SU-DHL-6 (cell line): ENCODE measurements around the gene C1QTNF1.

Source experiments
- H2AFZ ChIP-seq: fragments of 200-600 bp; sonication (generic); 2 replicates; pipeline ENCODE4 v1.6.1; 2014; ENCODE audit warnings: low read depth, mild to moderate bottlenecking, moderate library complexity, mixed read lengths, antibody characterized with exemption, low read length; ENCODE audit not compliant: severe bottlenecking
- H3F3A ChIP-seq: fragments of 200-600 bp; shearing (Covaris generic); 2 replicates; pipeline ENCODE4 v1.6.0; 2016; ENCODE audit warnings: antibody characterized with exemption, mild to moderate bottlenecking; ENCODE audit not compliant: insufficient read depth
- H3K27ac ChIP-seq: fragments of 200-600 bp; sonication (generic); 2 replicates; pipeline ENCODE4 v1.5.1; 2016; ENCODE audit warnings: low read depth, mild to moderate bottlenecking, low read length, moderate library complexity, mixed read lengths
- H3K27me3 ChIP-seq: fragments of 200-600 bp; sonication (generic), shearing (Covaris generic); 2 replicates; pipeline ENCODE4 v1.6.0; 2014; ENCODE audit warnings: mild to moderate bottlenecking, low read length
- H3K36me3 ChIP-seq: fragments of 200-600 bp; sonication (generic); 2 replicates; pipeline ENCODE4 v1.6.1; 2014; ENCODE audit warnings: mild to moderate bottlenecking, low read length, mixed read lengths
- H3K4me2 ChIP-seq: fragments of 300-600, 200-600 bp; shearing (Covaris generic), sonication (generic); 2 replicates; pipeline ENCODE4 v1.6.0; 2014; ENCODE audit warnings: low read length, low read depth, mild to moderate bottlenecking; ENCODE audit not compliant: poor library complexity, severe bottlenecking
- H3K4me3 ChIP-seq: fragments of 200-600 bp; sonication (generic); 2 replicates; pipeline ENCODE4 v1.5.1; 2014; ENCODE audit warnings: antibody characterized with exemption, low read length, mild to moderate bottlenecking, mixed read lengths; ENCODE audit not compliant: insufficient read depth, poor library complexity, severe bottlenecking
- H3K79me2 ChIP-seq: fragments of 200-600 bp; sonication (generic); 2 replicates; pipeline ENCODE4 v1.6.1; 2014; ENCODE audit warnings: mild to moderate bottlenecking, low read length, moderate library complexity; ENCODE audit not compliant: insufficient read depth
- H3K9ac ChIP-seq: fragments of 200-600 bp; sonication (generic); 2 replicates; pipeline ENCODE4 v1.7.0; 2014; ENCODE audit warnings: mild to moderate bottlenecking, low read length
- H3K9me2 ChIP-seq: fragments of 200-600 bp; sonication (generic); replicated peaks from 2 replicates; pipeline ENCODE4 v1.6.1; 2014; ENCODE audit warnings: low read length; ENCODE audit not compliant: insufficient read depth
- H3K9me3 ChIP-seq: fragments of 200-600 bp; sonication (generic); 2 replicates; pipeline ENCODE4 v1.6.1; 2014; ENCODE audit warnings: low read length, mixed read lengths; ENCODE audit not compliant: insufficient read depth
- H4K20me1 ChIP-seq: fragments of 200-600 bp; sonication (generic); 2 replicates; pipeline ENCODE4 v1.6.1; 2014; ENCODE audit warnings: low read depth, mild to moderate bottlenecking, antibody characterized with exemption, low read length, moderate library complexity, mixed read lengths
- CTCF ChIP-seq: fragments of 200-600 bp; sonication (generic); IDR thresholded peaks from one replicate; pipeline ENCODE4 v1.5.1; 2017; ENCODE audit warnings: antibody characterized with exemption, mild to moderate bottlenecking, low read length, moderate library complexity; ENCODE audit not compliant: insufficient read depth, poor library complexity, severe bottlenecking
- EZH2phosphoT487 ChIP-seq: fragments of 200-600 bp; sonication (generic), shearing (Covaris generic); conservative IDR thresholded peaks from 2 replicates; pipeline ENCODE4 v1.6.1; 2018; ENCODE audit warnings: mild to moderate bottlenecking, antibody characterized with exemption, low read length, moderate library complexity, mixed read lengths

The C1QTNF1 gene

DNA sequence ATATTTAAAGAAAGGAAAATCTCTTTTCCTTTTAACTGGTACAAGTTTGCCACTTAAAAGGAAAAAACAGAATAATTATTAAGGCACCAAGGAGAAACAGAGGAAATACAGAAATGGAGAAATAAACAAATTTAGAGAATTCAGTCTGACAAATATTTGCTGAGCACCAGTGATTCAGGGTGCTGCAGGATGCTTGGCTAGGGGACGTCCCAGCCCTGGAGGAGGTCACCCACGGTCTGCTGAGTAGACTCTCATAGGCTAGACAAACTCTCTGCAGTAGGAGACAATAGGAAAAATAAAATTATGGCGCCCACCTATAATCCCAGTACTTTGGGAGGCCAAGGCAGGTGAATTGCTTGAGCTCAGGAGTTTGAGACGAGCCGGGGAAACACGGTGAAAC, 15.9 kb downstream of the C1QTNF1 start:
- no peak for TF ChIP-seq EZH2phosphoT487
- no peak for TF ChIP-seq CTCF
- Histone ChIP-seq H3K4me3 (no peak overlapping the region), H4K20me1 (no peaks in the 10 kb centered on the region), H3K27ac (no peak overlapping the region), H3K4me2 (no peak overlapping the region), H3K36me3 (no peaks in the 10 kb centered on the region), H2AFZ (no peak overlapping the region), H3K9me2 (no peaks in the 10 kb centered on the region), H3K79me2 (no peaks in the 10 kb centered on the region), H3K9me3 (no peaks in the 10 kb centered on the region), H3K9ac (no peak overlapping the region), H3F3A (no peaks in the 10 kb centered on the region), H3K27me3 (no peaks in the 10 kb centered on the region)

GRCh38 chr17:79041041-79041570, 17.1 kb downstream of the C1QTNF1 start:
- Histone ChIP-seq H3K27me3 (no peaks in the 10 kb centered on the region), H3K9me3 (no peaks in the 10 kb centered on the region), H2AFZ (no peak overlapping the region), H3K4me3 (no peak overlapping the region), H3K79me2 (no peaks in the 10 kb centered on the region), H4K20me1 (no peaks in the 10 kb centered on the region), H3K36me3 (no peaks in the 10 kb centered on the region), H3K9me2 (no peaks in the 10 kb centered on the region), H3K4me2 (no peak overlapping the region), H3F3A (no peaks in the 10 kb centered on the region), H3K27ac (no peak overlapping the region), H3K9ac (no peak overlapping the region)
- TF ChIP-seq CTCF (no peak), EZH2phosphoT487 (no peak)

- Histone ChIP-seq H3K4me2 (no peak overlapping the region), H3K9ac (no peak overlapping the region), H2AFZ (no peak overlapping the region), H3K9me3 (no peaks in the 10 kb centered on the region), H3K4me3 (no peak overlapping the region), H3K27ac (no peak overlapping the region), H4K20me1 (no peaks in the 10 kb centered on the region), H3K27me3 (no peaks in the 10 kb centered on the region), H3K36me3 (no peaks in the 10 kb centered on the region), H3K9me2 (no peaks in the 10 kb centered on the region), H3K79me2 (no peaks in the 10 kb centered on the region), H3F3A (no peaks in the 10 kb centered on the region)
- no peak for TF ChIP-seq CTCF
- no peak for TF ChIP-seq EZH2phosphoT487
Observed at GRCh38 chr17:79041723-79042420, 17.9 kb downstream of the C1QTNF1 start.
